ENCODE data around the gene FAXDC2. TPM values are rescaled to one million over a fixed set of nuclear protein-coding genes. Genes with fewer than 3 reads are reported as not detected.
A peak's percentile ranks its signal among the peaks of the same experiment; 100 is the strongest.

FAXDC2 gene
- total and polyA plus RNA-seq, 5 donors from 2014 or later, result 0.21 to 4.0 (median 0.40) TPM; not detected in 2

GRCh38 chr5:154893381-154893780 lies 43.0 kb upstream of the FAXDC2 start:
- Histone ChIP-seq H3K9me3 (ENCODE audit: control insufficient read depth in 2 of 2, low read length in 2 of 2) (peaks cover 0 to under 1% of the 10 kb centered on the region in 2 experiments), H3K36me3 (ENCODE audit: control insufficient read depth, insufficient read depth, low read length) (peaks cover 79% of the 10 kb centered on the region), H3K4me3 (ENCODE audit: low read depth, low read length) (no peak overlapping the region), H3K27me3 (ENCODE audit: control insufficient read depth, insufficient read depth, low read length) (no peaks in the 10 kb centered on the region), H3K27ac (ENCODE audit: insufficient read depth, low read length, poor library complexity, severe bottlenecking) (no peak overlapping the region), H3K4me1 (ENCODE audit: control insufficient read depth, insufficient read depth, low read length, poor library complexity, severe bottlenecking) (no peaks in the 10 kb centered on the region)
- Mint-ChIP-seq H3K4me3 (no peak overlapping the region), H3K9me3 (peaks cover 0 to 10% (median 0%) of the 10 kb centered on the region in 7 donors), H3K27me3 (no peaks in the 10 kb centered on the region), H3K27ac (no peak overlapping the region), H3K36me3 (peaks cover 51% of the 10 kb centered on the region), H3K4me1 (peaks cover 0 to 1% (median 0%) of the 10 kb centered on the region in 4 donors)
- ATAC-seq (ENCODE audit: low read depth in 2 of 2) (no peak), DNase-seq (no peak)

- DNase-seq (no peak), ATAC-seq (ENCODE audit: low read depth in 2 of 2) (no peak)
- Mint-ChIP-seq H3K9me3 (peaks cover 0 to 10% (median 1%) of the 10 kb centered on the region in 7 donors), H3K4me1 (peaks cover 0 to 1% (median 0%) of the 10 kb centered on the region in 4 donors), H3K4me3 (no peak overlapping the region), H3K27me3 (no peaks in the 10 kb centered on the region), H3K27ac (no peak overlapping the region), H3K36me3 (peaks cover 58% of the 10 kb centered on the region)
- Histone ChIP-seq H3K36me3 (ENCODE audit: control insufficient read depth, insufficient read depth, low read length) (peaks cover 80% of the 10 kb centered on the region), H3K27ac (ENCODE audit: insufficient read depth, low read length, poor library complexity, severe bottlenecking) (no peak overlapping the region), H3K27me3 (ENCODE audit: control insufficient read depth, insufficient read depth, low read length) (no peaks in the 10 kb centered on the region), H3K4me1 (ENCODE audit: control insufficient read depth, insufficient read depth, low read length, poor library complexity, severe bottlenecking) (no peaks in the 10 kb centered on the region), H3K4me3 (ENCODE audit: low read depth, low read length) (no peak overlapping the region), H3K9me3 (ENCODE audit: control insufficient read depth in 2 of 2, low read length in 2 of 2) (peaks cover 6% of the 10 kb centered on the region in 2 experiments)
Observed at GRCh38 chr5:154892369-154892771, 42.0 kb upstream of the FAXDC2 start.

GRCh38 chr5:154885439-154885838 lies 35.0 kb upstream of the FAXDC2 start:
- Mint-ChIP-seq H3K9me3 (peaks cover 6 to 33% (median 19%) of the 10 kb centered on the region in 7 donors), H3K4me3 (no peak overlapping the region), H3K27ac (no peak overlapping the region), H3K36me3 (peaks cover 80% of the 10 kb centered on the region), H3K27me3 (no peaks in the 10 kb centered on the region), H3K4me1 (no peaks in the 10 kb centered on the region)
- Histone ChIP-seq H3K36me3 (ENCODE audit: control insufficient read depth, insufficient read depth, low read length) (peaks cover 53% of the 10 kb centered on the region), H3K4me1 (ENCODE audit: control insufficient read depth, insufficient read depth, low read length, poor library complexity, severe bottlenecking) (no peaks in the 10 kb centered on the region), H3K4me3 (ENCODE audit: low read depth, low read length) (no peak overlapping the region), H3K9me3 (ENCODE audit: control insufficient read depth in 2 of 2, low read length in 2 of 2) (peaks cover 24 to 37% of the 10 kb centered on the region in 2 experiments), H3K27me3 (ENCODE audit: control insufficient read depth, insufficient read depth, low read length) (no peaks in the 10 kb centered on the region), H3K27ac (ENCODE audit: insufficient read depth, low read length, poor library complexity, severe bottlenecking) (no peak overlapping the region)
- ATAC-seq (ENCODE audit: low read depth in 2 of 2) (no peak), DNase-seq (no peak)

GRCh38 chr5:154884424-154884823 lies 34.0 kb upstream of the FAXDC2 start:
- Histone ChIP-seq H3K27ac (ENCODE audit: insufficient read depth, low read length, poor library complexity, severe bottlenecking) (no peak overlapping the region), H3K4me1 (ENCODE audit: control insufficient read depth, insufficient read depth, low read length, poor library complexity, severe bottlenecking) (no peaks in the 10 kb centered on the region), H3K36me3 (ENCODE audit: control insufficient read depth, insufficient read depth, low read length) (peaks cover 50% of the 10 kb centered on the region), H3K27me3 (ENCODE audit: control insufficient read depth, insufficient read depth, low read length) (no peaks in the 10 kb centered on the region), H3K9me3 (ENCODE audit: control insufficient read depth in 2 of 2, low read length in 2 of 2) (peaks cover 25 to 38% of the 10 kb centered on the region in 2 experiments), H3K4me3 (ENCODE audit: low read depth, low read length) (no peak overlapping the region)
- ATAC-seq (ENCODE audit: low read depth in 2 of 2) (no peak), DNase-seq (no peak)
- H3K27me3 Mint-ChIP-seq, result no peaks in the 10 kb centered on the region
- peaks cover 10 to 38% (median 22%) of the 10 kb centered on the region in 7 donors for H3K9me3 Mint-ChIP-seq
- H3K4me1 Mint-ChIP-seq, result no peaks in the 10 kb centered on the region
- peaks cover 84% of the 10 kb centered on the region for H3K36me3 Mint-ChIP-seq
- no peak overlapping the region for H3K27ac Mint-ChIP-seq
- H3K4me3 Mint-ChIP-seq, result no peak overlapping the region

GRCh38 chr5:154881986-154882385 lies 31.6 kb upstream of the FAXDC2 start:
- Histone ChIP-seq H3K36me3 (ENCODE audit: control insufficient read depth, insufficient read depth, low read length) (peaks cover 40% of the 10 kb centered on the region), H3K4me1 (ENCODE audit: control insufficient read depth, insufficient read depth, low read length, poor library complexity, severe bottlenecking) (no peaks in the 10 kb centered on the region), H3K27me3 (ENCODE audit: control insufficient read depth, insufficient read depth, low read length) (no peaks in the 10 kb centered on the region), H3K9me3 (ENCODE audit: control insufficient read depth in 2 of 2, low read length in 2 of 2) (peaks cover 28 to 47% of the 10 kb centered on the region in 2 experiments), H3K27ac (ENCODE audit: insufficient read depth, low read length, poor library complexity, severe bottlenecking) (no peak overlapping the region), H3K4me3 (ENCODE audit: low read depth, low read length) (no peak overlapping the region)
- H3K4me3 Mint-ChIP-seq, result no peak overlapping the region
- peaks cover 11 to 54% (median 20%) of the 10 kb centered on the region in 7 donors for H3K9me3 Mint-ChIP-seq
- no peak for ATAC-seq (ENCODE audit: low read depth in 2 of 2)
- no peak for DNase-seq
- no peaks in the 10 kb centered on the region for H3K4me1 Mint-ChIP-seq
- peak overlapping the region in 1 of 3 donors; percentile 26 for H3K27ac Mint-ChIP-seq
- H3K36me3 Mint-ChIP-seq, result peaks cover 74% of the 10 kb centered on the region
- H3K27me3 Mint-ChIP-seq, result no peaks in the 10 kb centered on the region

DNA sequence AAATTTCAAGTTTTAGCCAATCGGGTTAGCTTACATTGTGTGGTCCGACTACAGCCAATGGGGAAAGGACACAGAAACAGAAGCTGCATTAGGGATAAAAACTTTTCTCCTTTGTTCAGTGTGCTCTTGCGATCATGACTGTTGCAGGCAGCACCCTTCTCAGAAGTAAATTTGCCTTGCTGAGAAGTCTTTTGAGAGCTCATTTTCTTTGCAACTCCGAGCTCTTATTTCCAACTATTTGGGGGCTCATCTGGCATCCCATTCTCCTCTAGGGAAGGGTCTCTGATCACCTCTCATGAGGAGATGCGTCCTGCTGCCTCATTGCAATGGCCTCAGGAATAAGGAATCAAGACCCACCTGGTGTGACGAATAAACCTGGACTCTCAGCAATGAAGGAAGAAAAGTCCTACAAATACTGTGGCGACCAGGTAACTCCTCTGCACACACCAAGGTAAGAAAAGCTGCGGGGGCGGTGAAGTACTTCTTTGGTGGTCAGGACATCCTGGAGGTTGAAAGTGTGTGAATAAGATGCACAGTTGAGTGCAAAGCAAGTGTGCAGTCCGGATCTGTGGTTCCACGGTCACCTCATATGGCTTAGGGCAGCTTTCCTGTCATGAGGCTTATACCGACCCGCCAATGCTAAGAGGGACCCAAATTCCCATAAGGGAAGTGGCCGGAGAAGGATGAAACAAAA lies 28.4 kb upstream of the FAXDC2 start:
- Mint-ChIP-seq H3K9me3 (peaks cover 8 to 29% (median 15%) of the 10 kb centered on the region in 7 donors), H3K27ac (no peak overlapping the region), H3K27me3 (no peaks in the 10 kb centered on the region), H3K4me3 (peak overlapping the region in 1 of 4 donors; percentile 23), H3K4me1 (peaks cover 0 to 6% (median 1%) of the 10 kb centered on the region in 4 donors), H3K36me3 (peaks cover 72% of the 10 kb centered on the region)
- no peak overlapping the region for H3K4me3 ChIP-seq (ENCODE audit: low read depth, low read length)
- no peaks in the 10 kb centered on the region for H3K4me1 ChIP-seq (ENCODE audit: control insufficient read depth, insufficient read depth, low read length, poor library complexity, severe bottlenecking)
- no peak for DNase-seq
- no peak overlapping the region for H3K27ac ChIP-seq (ENCODE audit: insufficient read depth, low read length, poor library complexity, severe bottlenecking)
- peaks cover 50% of the 10 kb centered on the region for H3K36me3 ChIP-seq (ENCODE audit: control insufficient read depth, insufficient read depth, low read length)
- no peaks in the 10 kb centered on the region for H3K27me3 ChIP-seq (ENCODE audit: control insufficient read depth, insufficient read depth, low read length)
- no peak for ATAC-seq (ENCODE audit: low read depth in 2 of 2)
- peaks cover 13 to 17% of the 10 kb centered on the region in 2 experiments for H3K9me3 ChIP-seq (ENCODE audit: control insufficient read depth in 2 of 2, low read length in 2 of 2)

- H3K27ac Mint-ChIP-seq, result peak overlapping the region in 2 of 3 donors; percentile 14 to 39
- no peak for ATAC-seq (ENCODE audit: low read depth in 2 of 2)
- Histone ChIP-seq H3K36me3 (ENCODE audit: control insufficient read depth, insufficient read depth, low read length) (peaks cover 73% of the 10 kb centered on the region), H3K4me3 (ENCODE audit: low read depth, low read length) (no peak overlapping the region), H3K4me1 (ENCODE audit: control insufficient read depth, insufficient read depth, low read length, poor library complexity, severe bottlenecking) (no peaks in the 10 kb centered on the region), H3K27me3 (ENCODE audit: control insufficient read depth, insufficient read depth, low read length) (no peaks in the 10 kb centered on the region), H3K9me3 (ENCODE audit: control insufficient read depth in 2 of 2, low read length in 2 of 2) (peaks cover 7 to 10% of the 10 kb centered on the region in 2 experiments), H3K27ac (ENCODE audit: insufficient read depth, low read length, poor library complexity, severe bottlenecking) (no peak overlapping the region)
- H3K9me3 Mint-ChIP-seq, result peaks cover 3 to 15% (median 4%) of the 10 kb centered on the region in 7 donors
- H3K36me3 Mint-ChIP-seq, result peaks cover 54% of the 10 kb centered on the region
- no peaks in the 10 kb centered on the region for H3K27me3 Mint-ChIP-seq
- DNase-seq, result no peak
- peaks cover under 1 to 13% (median 7%) of the 10 kb centered on the region in 4 donors for H3K4me1 Mint-ChIP-seq
- H3K4me3 Mint-ChIP-seq, result no peak overlapping the region
Observed at GRCh38 chr5:154873791-154874331, 23.5 kb upstream of the FAXDC2 start.

Measured in CD4-positive, CD25-positive, alpha-beta regulatory T cell (primary cell).